AML-193 (cell line): ENCODE measurements around the gene SRP68.
"Not testable (repeated sequence)": the region's sequence is repeated elsewhere in the genome, so short reads cannot be mapped to it uniquely, and the experiment has no call there.

Source experiments
- DNase-seq, 2 experiments: peaks; one replicate each; lab custom pipeline; 2025; lab: John Stamatoyannopoulos, UW

The SRP68 gene

DNA sequence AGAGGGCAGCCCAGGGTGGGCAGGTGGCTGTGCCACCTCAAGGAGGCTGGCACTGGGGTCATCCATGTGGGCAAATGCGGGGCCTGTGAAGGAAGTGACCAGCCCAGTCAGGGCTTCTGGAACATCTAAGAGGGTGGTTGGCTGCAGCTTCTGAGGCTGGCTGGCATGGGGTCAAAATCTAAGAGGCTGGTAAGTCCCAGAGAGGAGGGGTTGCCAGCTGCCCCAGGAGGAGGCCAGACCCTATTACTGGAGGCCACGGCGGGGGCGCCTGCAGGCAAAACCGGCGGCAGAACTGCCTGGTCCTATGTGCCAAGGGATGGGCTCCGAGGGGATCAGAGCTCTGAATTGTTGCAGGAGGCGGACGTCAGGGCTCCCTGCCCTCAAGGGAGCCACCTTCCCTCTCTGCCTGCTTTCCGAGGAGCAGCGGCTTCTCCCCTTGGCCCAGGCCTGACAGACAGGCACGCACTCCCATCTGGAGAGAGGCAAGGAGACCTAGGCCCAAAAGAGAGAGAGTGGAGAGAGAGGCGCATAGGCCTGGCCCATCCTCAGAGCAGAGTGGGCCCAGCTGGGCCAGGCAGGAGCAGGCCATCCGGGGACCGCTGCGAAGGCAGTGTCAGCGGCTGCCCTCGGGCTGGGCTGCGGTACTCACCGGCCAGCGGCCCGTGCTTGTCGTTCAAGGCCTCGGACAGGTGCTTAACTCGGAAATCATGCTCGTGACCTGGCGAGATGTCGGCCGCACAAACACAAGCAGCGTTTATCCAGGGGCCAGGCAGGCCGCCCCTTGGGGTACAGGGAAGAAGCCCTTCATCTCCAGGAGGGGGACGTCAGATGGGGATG, 17.6 kb upstream of the SRP68 start:
- DNase-seq, result no peak

DNA sequence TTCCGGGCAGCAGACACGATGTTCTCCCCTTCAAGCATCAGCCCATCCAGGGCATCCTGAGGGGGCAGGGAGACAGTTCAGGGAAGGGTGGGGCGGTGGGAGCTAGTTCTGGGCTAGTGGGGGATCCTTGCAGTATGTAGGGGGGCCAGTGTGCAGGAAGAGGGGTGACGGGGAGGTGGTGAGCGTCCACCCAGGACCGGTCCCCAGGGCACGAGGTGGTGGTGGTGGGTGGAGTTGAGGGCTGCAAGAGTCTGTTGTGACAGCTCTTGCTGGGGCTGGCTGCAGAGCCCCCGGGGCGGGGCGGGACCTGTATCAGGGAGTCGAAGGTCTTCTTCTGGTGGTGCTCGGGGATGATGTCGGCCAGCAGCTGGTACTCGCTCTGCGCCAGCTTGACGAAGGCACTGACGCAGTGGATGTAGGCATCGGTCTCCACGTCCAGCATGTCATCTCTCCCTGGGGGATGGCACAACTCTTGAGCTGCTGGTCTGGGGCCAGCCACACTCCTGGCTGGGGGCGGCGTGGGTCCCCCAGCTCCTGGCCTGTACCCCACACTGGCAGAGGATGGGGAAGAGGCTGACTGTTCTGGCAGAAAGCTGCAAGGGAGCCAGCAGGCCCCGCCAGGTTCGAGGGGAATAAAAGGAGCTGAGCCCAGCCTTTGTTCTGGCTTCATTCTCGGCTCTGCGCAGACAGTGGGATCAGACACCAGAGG, 16.7 kb upstream of the SRP68 start:
- no peak for DNase-seq

DNA sequence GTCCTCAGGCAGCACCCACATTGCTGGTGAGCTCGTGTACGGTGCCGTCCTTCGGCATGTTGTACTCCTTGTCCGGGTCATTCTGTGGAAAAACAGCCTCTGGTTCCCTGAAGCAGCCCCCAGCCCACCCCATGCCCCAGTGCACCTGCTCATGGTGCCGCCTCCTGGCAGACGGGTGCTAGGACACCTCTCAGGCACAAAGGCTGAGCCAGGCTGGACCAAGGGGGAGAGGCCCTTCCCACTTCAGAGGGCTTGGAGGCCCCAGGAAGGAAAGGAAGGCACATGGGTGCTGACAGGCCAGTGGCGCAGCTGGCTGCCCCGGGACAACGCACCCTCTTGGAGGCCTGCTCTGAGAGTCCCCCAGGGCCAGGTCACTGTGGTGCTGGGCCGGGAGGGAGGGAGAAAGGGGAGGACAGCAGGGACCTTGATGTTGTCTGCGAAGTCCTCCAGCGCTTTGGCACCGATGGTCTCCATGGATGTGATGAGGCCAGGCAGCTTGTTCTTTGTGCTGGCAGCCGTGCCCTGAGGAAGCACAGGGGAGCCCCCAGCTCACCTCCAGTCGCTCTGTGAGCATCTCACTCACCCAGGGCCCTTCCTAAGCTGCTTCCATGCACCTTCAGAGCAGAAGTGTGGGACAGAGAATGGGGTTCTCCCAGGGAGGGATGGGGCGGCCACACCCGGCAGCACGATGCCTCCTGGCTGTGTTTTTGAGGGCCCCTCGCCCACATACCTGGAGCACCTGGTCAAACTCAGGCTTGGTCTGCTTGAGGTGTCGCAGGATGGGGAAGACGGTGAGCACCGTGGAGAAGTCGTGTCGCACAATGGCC, 15.9 kb upstream of the SRP68 start:
- no peak for DNase-seq

DNA sequence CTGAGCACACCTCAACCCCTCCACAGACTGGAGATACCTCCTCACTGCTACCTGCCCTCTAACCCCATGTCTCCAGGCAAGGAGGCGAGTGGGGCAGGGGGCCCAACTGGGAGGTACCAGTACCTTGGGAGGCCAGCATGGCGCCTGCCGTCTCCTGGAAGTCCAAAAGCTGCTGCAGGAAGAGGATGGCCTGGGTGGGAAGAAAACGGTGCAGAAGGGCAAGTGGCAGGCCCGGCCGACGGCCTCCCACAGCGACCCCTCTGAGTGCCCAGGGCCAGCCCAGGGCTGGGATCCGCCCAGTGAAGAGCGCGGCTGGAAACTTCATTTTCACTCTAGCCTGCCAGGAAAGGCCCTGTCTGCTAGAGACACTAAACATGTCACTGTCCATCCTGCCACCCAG, 15.2 kb upstream of the SRP68 start:
- no peak for DNase-seq

DNA sequence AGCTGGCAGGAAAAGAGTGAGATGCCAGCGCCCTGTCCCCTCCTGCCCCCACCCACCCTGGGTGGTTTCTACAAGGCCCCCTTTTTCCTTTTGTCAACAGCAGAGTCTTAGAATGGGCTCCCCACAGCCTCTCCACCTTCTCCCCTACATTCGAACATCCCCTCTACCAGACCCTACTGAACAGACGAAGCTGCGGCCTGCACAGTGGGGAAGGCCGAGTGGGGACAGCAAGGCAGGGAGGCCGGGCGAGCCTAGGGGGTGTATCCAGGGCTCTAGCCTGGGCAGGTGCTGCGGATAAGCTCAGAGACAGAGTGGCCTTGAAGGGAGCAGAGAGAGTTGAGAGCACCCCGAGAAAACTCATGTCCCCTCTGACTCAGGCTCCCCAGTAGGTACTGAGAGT, 14.1 kb upstream of the SRP68 start:
- DNase-seq, result no peak

DNA sequence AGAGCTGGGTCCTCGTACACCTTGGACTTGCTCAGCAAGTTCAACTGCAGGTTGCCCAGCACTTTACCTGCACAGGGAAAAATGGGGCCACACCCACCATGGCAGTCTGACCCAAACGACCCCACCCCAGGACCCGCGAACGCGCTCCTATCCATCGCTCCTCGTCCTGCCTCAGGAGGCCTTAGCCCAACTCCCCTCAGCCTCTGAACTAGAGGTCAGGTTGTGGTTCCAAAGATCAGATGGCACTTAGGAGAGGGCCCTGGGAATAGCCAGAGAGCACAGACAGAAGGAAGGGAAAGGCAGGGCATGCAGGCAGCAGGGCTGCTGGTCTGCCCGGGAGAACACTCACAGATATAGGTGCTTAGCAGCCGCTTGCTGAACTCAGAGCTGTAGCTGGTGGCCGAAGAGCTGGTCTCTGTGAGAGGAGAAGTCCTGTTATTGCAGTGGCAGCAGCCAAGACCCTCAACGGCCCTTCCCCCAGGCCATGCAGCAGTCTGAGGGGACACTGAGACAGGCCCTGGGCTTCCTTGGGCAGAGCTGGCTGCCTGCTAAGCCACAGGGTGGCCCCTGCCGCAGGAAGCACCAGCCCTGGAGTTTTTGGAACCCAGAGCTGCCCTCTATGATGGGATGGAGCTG, 13.5 kb upstream of the SRP68 start:
- DNase-seq, result no peak

DNA sequence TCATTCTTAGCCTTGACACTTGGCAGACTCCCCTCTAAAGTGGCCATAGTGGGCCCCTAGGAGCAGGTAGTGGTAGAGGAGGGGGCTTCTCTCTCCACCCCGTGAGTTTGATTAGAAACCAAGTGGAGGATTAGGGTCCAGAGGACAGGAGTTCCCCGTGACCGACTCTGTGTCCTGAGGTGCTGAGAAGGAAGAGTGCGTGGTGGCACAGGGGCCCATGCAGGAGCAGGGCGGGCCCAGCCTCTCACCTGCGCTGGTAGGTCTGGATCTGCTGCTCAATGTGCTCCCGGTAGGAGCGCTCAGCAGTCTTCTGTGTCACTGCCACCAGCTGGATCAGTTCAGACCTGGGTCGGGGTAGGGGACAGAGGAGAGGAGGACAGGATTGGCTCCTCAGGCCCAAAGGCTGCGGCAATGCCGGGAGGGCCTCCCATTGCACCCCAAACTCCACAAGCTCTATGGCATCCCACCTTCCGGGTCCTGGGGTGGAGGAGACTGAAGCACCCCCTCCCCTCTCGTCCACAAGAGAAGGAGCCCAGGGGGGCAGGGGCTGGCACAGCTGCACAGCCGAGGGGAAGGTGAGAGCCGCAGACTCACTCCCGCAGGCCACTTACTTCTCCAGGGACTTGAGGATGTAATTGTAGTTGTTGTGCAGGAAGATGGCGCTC, 12.9 kb upstream of the SRP68 start:
- no peak for DNase-seq

DNA sequence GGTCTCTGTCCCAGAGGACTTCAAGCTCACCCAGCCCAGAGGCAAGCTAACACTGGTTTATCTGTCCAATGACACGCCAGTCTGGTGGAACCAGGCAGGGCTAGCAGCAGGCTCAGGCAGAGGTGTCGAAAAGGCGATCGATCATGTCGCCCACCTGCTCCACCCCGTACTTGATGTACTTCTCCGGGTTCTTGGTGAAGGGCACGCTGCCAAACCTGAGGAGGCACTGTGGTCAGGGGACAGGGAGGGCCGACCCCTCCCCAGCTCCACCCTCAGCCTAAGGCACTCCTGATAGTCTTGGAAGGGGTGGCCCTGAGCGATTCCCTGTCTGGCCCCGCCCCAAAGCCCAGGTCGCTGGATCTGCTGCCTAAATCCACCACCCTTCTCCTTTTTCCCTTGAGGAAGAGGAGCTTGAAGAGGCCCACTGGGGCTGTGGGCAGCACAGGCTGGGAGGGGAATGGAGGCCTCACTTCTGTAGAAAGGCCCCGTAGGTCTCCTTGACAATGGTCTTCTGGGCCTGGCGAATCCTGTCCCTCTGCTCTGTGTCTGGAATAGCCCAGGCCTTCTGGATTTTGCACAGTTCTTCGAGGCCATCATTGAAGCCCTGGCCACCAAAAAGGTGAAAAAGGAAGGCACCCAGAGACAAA, 11.3 kb upstream of the SRP68 start:
- no peak for DNase-seq

DNA sequence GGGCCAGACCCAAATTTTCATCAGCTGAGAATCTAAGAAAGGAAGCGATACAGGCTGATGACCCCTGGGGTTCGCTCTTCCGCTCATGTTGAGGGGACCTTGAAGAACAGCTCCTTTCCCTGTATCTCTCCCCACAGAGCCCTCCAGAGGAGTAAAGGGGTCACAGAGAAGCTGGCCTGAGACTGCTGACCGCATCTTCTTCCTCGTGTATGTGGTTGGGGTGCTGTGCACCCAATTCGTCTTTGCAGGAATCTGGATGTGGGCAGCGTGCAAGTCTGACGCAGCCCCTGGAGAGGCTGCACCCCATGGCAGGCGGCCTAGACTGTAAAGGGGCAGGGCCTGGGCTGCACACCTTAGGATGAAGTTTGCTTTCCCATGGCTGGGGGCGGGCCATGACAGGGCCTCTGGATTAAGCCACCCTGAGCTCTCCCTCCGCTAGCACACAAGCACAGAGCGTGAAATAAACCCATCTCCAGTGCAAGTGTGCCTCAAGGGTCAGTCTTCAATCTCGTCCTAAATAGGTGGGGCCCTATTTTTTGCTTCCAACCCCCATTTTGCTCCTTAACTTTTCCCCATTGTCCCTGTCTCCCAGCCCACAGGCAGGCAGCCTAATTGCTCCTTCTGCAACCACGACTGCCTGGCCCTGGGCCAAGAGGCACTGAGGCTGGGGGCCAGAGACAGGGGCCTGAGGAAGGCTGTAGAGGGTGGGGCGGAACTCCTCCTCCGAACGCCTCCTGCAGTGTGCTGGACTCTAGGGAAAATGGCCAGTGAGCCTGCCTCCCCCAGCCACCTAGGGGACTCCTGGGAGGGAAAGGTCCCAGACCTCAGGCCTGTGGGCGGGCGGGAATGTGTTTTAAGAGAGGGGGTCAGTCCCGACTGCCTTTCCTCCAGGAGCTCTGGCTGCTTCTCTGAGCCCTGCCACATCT, 10.3 kb upstream of the SRP68 start:
- no peak for DNase-seq

DNA sequence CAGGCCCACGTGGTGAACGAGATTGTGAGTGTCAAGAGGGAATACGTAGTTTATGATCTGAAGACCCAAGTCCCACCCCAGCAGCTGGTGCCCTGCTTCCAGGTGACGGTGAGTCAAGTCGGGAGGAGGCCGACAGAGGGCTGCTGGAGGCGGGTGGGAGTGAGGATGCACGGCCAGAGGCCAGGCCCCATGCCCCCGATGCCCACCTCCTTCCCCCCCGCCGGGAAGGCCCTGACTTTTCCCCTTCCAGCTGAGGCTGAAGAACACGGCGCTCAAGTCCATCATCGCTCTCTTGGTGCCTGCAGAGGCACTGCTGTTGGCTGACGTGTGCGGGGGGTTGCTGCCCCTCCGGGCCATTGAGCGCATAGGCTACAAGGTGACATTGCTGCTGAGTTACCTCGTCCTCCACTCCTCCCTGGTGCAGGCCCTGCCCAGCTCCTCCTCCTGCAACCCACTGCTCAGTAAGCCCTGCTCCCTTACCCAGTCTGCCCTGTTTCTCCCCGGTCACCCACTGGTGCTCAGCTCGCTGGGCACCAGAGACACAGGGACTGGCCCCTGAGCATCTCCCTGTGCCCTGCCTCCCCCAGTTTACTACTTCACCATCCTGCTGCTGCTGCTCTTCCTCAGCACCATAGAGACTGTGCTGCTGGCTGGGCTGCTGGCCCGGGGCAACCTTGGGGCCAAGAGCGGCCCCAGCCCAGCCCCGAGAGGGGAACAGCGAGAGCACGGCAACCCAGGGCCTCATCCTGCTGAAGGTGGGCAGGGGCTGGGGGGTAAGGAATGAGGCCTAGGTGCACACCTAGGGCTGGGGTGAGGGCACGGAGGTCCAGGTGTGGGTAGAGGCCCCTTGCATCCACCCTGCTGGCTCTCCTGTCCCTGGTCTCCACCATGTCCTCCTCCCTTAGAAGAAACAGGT, 9.2 kb upstream of the SRP68 start:
- no peak for DNase-seq

DNA sequence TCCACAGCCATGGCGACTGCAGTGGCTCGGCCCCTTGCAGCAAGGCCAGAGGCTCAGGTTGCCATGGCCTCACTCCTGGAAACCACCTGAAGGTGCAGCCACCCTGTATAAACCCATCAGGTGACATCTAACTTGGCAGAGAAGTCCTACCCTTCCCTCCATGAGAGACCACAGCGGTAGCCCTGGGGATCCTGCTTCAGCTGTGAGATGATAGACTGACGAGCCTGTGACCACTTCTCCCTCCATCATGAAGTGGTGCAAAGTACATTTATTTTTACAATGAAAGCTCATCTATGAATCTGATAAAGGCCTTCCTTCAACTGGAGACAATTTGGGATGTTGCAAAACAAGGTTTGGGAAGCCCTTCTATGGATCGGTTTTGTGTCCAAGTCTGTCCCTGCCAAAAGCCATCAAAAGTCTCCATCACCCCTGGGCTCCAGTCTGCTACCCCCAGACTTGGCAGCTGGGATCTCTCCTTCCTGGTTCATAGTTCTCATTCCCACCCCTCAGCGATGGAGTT, 8.5 kb upstream of the SRP68 start:
- no peak for DNase-seq

DNA sequence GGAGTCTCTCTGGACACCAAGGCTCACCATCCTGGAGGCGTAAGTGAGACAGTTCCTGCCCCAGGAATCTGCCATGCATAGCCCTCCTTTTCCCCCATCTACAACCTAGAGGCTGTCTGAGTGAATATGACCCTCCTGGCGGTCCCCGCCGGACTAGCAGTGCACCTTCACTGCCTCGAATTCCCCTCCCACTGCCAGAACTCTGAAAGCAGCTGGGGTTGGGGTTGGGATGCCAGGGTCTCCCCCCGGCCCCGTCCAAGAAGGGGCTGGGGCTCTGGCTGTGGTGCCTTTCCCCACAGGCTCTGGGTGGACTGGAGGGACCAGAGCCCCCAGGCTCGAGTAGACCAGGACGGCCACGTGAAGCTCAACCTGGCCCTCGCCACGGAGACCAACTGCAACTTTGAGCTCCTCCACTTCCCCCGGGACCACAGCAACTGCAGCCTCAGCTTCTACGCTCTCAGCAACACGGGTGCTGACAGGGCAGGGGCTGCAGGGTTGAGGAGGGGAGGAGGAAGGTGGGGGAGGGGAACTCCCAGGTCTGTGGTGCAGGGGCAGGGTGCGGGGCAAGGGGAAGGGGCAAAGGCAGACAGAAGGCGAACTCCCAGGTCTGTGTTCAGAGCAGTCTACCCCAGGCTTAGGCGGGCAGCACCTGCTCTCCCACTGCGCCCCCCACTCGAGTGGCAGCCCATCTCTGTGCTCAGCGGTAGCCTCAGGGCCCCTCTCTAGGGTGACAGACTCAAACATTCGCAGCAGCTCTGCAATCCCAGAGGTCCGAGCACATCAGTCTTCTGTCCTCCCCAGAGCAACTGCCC, 7.8 kb upstream of the SRP68 start:
- DNase-seq, result no peak

DNA sequence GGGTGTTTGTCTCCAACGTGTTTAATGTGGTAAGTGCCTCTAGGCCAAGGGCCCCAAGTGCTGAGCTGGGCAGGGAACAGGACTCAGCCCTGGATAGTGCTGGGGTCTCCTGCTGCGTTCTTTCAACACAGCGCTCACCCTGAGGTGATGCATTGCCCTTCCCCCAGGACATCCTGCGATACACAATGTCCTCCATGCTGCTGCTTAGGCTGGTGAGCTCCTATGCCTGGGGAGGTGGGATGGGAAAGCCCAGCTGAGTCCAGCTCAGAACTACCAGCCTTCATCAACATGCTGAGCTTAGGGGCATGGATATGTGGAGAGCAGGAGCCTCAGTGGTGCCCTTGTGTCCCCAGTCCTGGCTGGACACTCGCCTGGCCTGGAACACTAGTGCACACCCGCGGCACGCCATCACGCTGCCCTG, 7.2 kb upstream of the SRP68 start:
- DNase-seq, result no peak

DNA sequence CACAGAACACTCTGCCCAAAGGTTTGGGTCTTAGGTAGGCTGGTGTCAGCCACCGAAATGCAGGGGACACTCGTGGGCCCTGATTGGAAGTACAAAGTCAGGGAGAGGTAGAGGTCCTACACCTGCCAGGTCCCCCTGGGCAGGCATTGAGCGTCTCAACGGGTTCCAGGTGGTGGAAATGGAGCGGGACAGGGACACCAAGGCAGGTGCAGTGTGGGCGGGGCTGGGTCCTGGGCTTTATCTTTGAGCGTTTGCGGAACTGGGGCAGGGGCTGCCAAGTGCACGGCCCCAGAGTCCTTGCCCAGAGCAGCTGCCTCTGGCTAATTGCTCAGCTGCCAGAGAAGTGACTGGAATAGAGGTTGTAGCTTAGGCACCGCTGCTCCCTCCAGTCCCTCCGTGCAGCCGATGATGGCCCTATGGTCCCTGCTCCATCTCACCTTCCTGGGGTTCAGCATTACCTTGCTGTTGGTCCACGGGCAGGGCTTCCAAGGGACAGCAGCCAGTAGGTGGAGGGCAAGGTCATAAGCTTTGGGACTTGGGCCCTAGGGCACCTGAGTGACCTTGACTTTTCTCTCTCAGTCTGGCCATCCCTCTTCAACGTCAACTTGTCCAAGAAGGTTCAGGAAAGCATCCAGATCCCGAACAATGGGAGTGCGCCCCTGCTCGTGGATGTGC, 6.7 kb upstream of the SRP68 start, which contains the start of gene ZACN:
Gene ZACN, plus strand, starts transcription at position 323 of the 675 bp plus-strand sequence. Its CDS starts 83 bp downstream, at position 406.
- DNase-seq, result no peak

DNA sequence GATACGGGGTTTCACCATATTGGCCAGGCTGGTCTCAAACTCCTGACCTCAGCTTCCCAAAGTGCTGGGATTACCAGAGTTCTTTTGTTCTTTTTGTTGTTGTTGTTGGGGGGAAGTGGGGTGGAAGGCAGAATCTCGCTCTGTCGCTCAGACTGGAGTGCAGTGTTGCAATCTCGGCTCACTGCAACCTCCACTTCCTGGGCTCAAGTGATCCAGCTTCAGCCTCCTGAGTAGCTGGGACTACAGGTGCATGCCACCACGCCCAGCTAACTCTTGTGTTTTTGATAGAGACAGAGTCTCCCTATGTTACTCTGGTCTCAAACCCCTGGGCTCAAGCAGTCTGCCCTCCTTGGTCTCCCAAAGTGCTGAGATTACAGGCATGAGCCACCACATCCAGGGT, 6.1 kb upstream of the SRP68 start:
- DNase-seq, result not testable (repeated sequence)

DNA sequence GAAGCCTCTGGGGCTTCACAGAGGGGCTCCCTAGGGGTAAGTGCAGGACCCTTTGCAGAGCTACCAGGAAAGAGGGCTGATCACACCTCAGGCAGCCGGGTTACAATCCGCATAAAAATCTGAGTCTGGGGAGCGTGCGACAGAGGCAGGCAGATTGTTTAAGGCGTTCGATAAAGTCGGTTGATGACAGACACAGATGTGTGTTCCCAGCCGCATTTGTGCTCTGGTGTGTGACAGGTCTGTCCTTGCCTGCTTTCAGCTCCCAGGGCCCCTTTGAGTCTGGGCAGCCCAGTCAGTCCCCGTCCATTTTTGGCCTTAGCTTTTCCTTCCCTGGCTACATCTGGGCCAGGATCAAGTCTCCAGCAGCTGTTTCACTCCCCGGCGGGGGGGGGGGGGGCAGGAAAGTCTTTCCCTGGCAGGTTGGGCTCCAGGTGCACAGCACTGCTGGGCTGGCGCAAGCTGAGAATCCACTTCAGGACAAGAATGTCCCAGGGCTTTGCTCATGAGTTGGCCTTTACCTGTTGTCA, 5.3 kb upstream of the SRP68 start:
- no peak for DNase-seq
